Measurements from ENCODE around the gene SRBD1.

SRBD1 gene

DNA sequence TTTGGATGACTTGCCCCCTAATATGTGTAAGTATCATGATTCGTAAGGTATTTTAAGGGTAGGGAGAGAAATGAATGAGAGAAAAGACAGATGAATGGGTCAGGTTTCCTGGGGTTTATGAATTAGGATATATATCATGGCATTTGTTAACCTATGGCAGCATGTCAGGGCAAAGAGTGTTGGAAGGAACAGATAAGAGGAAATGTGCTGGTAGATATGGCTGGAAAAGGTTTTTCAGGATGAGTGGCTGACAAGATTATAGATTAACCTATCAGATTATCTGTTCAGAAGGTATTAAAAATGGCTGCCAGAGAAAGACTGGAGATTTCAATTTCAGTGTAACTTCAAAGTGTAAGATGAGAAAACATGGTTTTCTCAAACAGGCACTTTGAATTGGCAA lies 67.8 kb downstream of the SRBD1 start:
- no peaks in the 10 kb centered on the region for H3K79me2 ChIP-seq (ENCODE audit: insufficient read depth, low read length)
- H3K4me3 ChIP-seq (ENCODE audit: low read depth in 1 of 2, low read length in 2 of 2), result no peak overlapping the region
- H3K4me1 ChIP-seq (ENCODE audit: insufficient read depth, low read length), result no peaks in the 10 kb centered on the region
- peaks cover 79% of the 10 kb centered on the region for H3K36me3 ChIP-seq (ENCODE audit: insufficient read depth, low read length)
- no peak overlapping the region for H3K9ac ChIP-seq (ENCODE audit: low read depth, low read length)
- no peak for ATAC-seq (ENCODE audit: insufficient read depth, low read depth)
- H2AFZ ChIP-seq (ENCODE audit: low read depth, low read length), result no peak overlapping the region
- no peaks in the 10 kb centered on the region for H4K20me1 ChIP-seq (ENCODE audit: insufficient read depth, low read length)
- H3K27me3 ChIP-seq (ENCODE audit: insufficient read depth, low read length, poor library complexity), result no peaks in the 10 kb centered on the region
- DNase-seq, result no peak
- no peak overlapping the region for H3K27ac ChIP-seq (ENCODE audit: low read length)
- H3K4me2 ChIP-seq (ENCODE audit: insufficient read depth, low read length), result no peak overlapping the region
- H3K9me3 ChIP-seq (ENCODE audit: insufficient read depth, low read length, severe bottlenecking), result peaks cover 35% of the 10 kb centered on the region
- TF ChIP-seq EZH2 (IDR thresholded peaks at IDR 0.05; ENCODE audit: borderline replicate concordance, low read depth, low read length, severe bottlenecking), result no peak

DNA sequence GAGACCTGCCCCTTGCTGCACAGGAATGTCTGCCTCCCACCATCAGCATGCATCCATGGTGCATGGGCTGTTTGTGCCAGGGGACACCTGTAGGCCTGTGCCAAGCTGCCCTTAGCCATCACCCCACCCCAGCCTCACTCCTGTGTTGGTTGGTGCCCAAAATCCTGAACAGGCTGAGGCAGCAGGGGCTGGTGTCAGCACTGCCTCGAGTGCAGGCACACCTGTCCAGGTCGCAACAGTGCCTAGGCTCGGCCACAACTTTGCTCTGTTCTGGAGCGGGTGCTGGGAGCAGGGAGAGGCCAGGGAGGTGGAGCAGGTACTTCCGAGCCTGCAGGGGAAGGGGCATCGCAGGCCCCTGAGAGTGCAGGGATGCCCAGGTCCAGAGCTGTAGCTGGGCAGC lies 69.1 kb downstream of the SRBD1 start:
- DNase-seq (no peak), ATAC-seq (ENCODE audit: insufficient read depth, low read depth) (no peak)
- no peak overlapping the region for H3K4me2 ChIP-seq (ENCODE audit: insufficient read depth, low read length)
- peaks cover 35% of the 10 kb centered on the region for H3K9me3 ChIP-seq (ENCODE audit: insufficient read depth, low read length, severe bottlenecking)
- H3K4me1 ChIP-seq (ENCODE audit: insufficient read depth, low read length), result no peaks in the 10 kb centered on the region
- H3K36me3 ChIP-seq (ENCODE audit: insufficient read depth, low read length), result peaks cover 82% of the 10 kb centered on the region
- no peak overlapping the region for H2AFZ ChIP-seq (ENCODE audit: low read depth, low read length)
- H3K9ac ChIP-seq (ENCODE audit: low read depth, low read length), result no peak overlapping the region
- peak overlapping the region in 1 of 2 experiments; percentile 7; a peak in 2 of 4 replicates for H3K4me3 ChIP-seq (ENCODE audit: low read depth in 1 of 2, low read length in 2 of 2)
- TF ChIP-seq EZH2 (IDR thresholded peaks at IDR 0.05; ENCODE audit: borderline replicate concordance, low read depth, low read length, severe bottlenecking), result no peak
- TF ChIP-seq, protein P1, sequence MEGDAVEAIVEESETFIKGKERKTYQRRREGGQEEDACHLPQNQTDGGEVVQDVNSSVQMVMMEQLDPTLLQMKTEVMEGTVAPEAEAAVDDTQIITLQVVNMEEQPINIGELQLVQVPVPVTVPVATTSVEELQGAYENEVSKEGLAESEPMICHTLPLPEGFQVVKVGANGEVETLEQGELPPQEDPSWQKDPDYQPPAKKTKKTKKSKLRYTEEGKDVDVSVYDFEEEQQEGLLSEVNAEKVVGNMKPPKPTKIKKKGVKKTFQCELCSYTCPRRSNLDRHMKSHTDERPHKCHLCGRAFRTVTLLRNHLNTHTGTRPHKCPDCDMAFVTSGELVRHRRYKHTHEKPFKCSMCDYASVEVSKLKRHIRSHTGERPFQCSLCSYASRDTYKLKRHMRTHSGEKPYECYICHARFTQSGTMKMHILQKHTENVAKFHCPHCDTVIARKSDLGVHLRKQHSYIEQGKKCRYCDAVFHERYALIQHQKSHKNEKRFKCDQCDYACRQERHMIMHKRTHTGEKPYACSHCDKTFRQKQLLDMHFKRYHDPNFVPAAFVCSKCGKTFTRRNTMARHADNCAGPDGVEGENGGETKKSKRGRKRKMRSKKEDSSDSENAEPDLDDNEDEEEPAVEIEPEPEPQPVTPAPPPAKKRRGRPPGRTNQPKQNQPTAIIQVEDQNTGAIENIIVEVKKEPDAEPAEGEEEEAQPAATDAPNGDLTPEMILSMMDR (IDR thresholded peaks at IDR 0.05; ENCODE audit: borderline replicate concordance, extremely low read depth, low read length, poor library complexity, severe bottlenecking), result no peak
- H3K27me3 ChIP-seq (ENCODE audit: insufficient read depth, low read length, poor library complexity), result no peaks in the 10 kb centered on the region
- H3K27ac ChIP-seq (ENCODE audit: low read length), result no peak overlapping the region
- no peaks in the 10 kb centered on the region for H3K79me2 ChIP-seq (ENCODE audit: insufficient read depth, low read length)
- no peaks in the 10 kb centered on the region for H4K20me1 ChIP-seq (ENCODE audit: insufficient read depth, low read length)

DNA sequence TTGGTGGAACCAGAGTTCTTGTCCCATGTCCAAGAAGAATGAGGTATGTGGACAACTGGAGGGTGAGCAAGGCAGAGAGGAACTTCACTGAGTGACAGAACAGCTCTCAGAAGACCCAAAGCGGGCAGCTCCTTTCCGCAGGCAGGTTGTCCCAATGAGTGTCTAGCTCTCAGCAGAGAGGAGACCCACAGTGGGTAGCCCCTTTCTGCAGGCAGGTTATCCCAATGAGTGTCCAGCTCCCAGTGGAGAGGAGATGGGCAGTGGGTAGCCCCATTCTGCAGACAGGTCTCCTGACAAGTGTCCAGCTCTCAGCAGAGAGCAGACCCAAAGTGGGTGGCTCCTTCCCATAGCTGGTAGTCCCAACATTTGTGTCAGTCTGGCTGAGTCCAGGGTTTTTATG lies 69.6 kb downstream of the SRBD1 start:
- DNase-seq, result peak; percentile 24
- peaks cover 77% of the 10 kb centered on the region for H3K36me3 ChIP-seq (ENCODE audit: insufficient read depth, low read length)
- H3K4me2 ChIP-seq (ENCODE audit: insufficient read depth, low read length), result no peak overlapping the region
- H3K27me3 ChIP-seq (ENCODE audit: insufficient read depth, low read length, poor library complexity), result no peaks in the 10 kb centered on the region
- no peak overlapping the region for H3K9ac ChIP-seq (ENCODE audit: low read depth, low read length)
- no peak for TF ChIP-seq EZH2 (IDR thresholded peaks at IDR 0.05; ENCODE audit: borderline replicate concordance, low read depth, low read length, severe bottlenecking)
- TF ChIP-seq, protein P1 (IDR thresholded peaks at IDR 0.05; ENCODE audit: borderline replicate concordance, extremely low read depth, low read length, poor library complexity, severe bottlenecking), result no peak
- H3K4me1 ChIP-seq (ENCODE audit: insufficient read depth, low read length), result no peaks in the 10 kb centered on the region
- H4K20me1 ChIP-seq (ENCODE audit: insufficient read depth, low read length), result no peaks in the 10 kb centered on the region
- no peak overlapping the region for H2AFZ ChIP-seq (ENCODE audit: low read depth, low read length)
- no peaks in the 10 kb centered on the region for H3K79me2 ChIP-seq (ENCODE audit: insufficient read depth, low read length)
- ATAC-seq (ENCODE audit: insufficient read depth, low read depth), result no peak
- peaks cover 35% of the 10 kb centered on the region for H3K9me3 ChIP-seq (ENCODE audit: insufficient read depth, low read length, severe bottlenecking)
- H3K27ac ChIP-seq (ENCODE audit: low read length), result no peak overlapping the region
- H3K4me3 ChIP-seq (ENCODE audit: low read depth in 1 of 2, low read length in 2 of 2), result no peak overlapping the region

DNA sequence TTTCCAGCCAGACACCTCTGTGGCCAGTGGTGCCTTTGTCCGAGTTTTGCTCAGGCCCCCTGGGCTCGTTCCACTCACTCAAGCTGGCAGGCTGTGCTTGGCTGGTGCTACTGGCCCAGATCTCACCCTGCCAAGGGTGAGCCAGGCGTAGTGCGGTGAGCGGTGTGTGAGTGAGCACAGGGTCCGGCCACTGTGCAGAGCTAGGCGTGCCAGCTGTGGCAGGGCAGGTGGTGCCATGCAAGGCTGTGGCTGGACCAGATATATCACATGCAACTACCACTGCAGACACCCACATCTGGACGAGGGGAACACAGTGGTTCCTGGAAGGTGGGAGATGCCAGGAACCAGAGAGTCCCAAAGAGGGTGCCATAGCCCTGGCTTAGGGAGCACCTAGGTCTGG lies 70.1 kb downstream of the SRBD1 start:
- DNase-seq (peak; percentile 11), ATAC-seq (ENCODE audit: insufficient read depth, low read depth) (no peak)
- Histone ChIP-seq H3K36me3 (ENCODE audit: insufficient read depth, low read length) (peaks cover 72% of the 10 kb centered on the region), H3K4me2 (ENCODE audit: insufficient read depth, low read length) (no peak overlapping the region), H3K9ac (ENCODE audit: low read depth, low read length) (no peak overlapping the region), H3K4me1 (ENCODE audit: insufficient read depth, low read length) (no peaks in the 10 kb centered on the region), H2AFZ (ENCODE audit: low read depth, low read length) (no peak overlapping the region), H3K9me3 (ENCODE audit: insufficient read depth, low read length, severe bottlenecking) (peaks cover 35% of the 10 kb centered on the region), H3K27me3 (ENCODE audit: insufficient read depth, low read length, poor library complexity) (no peaks in the 10 kb centered on the region), H3K4me3 (ENCODE audit: low read depth in 1 of 2, low read length in 2 of 2) (no peak overlapping the region; a peak in 1 of 4 replicates), H3K27ac (ENCODE audit: low read length) (no peak overlapping the region), H4K20me1 (ENCODE audit: insufficient read depth, low read length) (no peaks in the 10 kb centered on the region), H3K79me2 (ENCODE audit: insufficient read depth, low read length) (no peaks in the 10 kb centered on the region)
- TF ChIP-seq EZH2 (IDR thresholded peaks at IDR 0.05; ENCODE audit: borderline replicate concordance, low read depth, low read length, severe bottlenecking), result no peak
- TF ChIP-seq, protein P1 (IDR thresholded peaks at IDR 0.05; ENCODE audit: borderline replicate concordance, extremely low read depth, low read length, poor library complexity, severe bottlenecking), result no peak
